ENCODE results near the gene RRP36.

The RRP36 gene

GRCh38 chr6:43009124-43009523 lies 12.3 kb upstream of the RRP36 start:
- peak; percentile 45 for DNase-seq

DNA sequence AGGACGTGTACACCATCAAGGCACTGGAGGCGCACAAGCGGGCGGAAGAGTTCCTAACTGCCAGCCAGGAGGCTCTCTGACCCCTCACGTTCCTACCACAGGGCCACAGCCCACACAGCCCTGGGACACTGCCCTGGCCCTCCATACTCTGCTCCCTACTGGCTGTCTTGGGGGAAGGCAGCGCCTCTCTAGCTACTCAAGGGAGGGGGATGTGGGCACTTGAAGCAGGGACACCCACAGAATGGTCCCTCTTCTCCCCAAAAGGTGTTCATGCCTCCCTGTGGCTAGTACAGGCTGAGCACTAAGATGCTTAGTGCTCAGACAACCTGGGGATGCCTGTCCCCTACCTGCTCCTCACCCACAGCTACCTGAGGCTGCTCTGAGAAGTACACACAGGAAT lies 10.2 kb upstream of the RRP36 start:
- no peak for DNase-seq

GRCh38 chr6:43012364-43012763 lies 9.1 kb upstream of the RRP36 start:
- DNase-seq: no peak

DNA sequence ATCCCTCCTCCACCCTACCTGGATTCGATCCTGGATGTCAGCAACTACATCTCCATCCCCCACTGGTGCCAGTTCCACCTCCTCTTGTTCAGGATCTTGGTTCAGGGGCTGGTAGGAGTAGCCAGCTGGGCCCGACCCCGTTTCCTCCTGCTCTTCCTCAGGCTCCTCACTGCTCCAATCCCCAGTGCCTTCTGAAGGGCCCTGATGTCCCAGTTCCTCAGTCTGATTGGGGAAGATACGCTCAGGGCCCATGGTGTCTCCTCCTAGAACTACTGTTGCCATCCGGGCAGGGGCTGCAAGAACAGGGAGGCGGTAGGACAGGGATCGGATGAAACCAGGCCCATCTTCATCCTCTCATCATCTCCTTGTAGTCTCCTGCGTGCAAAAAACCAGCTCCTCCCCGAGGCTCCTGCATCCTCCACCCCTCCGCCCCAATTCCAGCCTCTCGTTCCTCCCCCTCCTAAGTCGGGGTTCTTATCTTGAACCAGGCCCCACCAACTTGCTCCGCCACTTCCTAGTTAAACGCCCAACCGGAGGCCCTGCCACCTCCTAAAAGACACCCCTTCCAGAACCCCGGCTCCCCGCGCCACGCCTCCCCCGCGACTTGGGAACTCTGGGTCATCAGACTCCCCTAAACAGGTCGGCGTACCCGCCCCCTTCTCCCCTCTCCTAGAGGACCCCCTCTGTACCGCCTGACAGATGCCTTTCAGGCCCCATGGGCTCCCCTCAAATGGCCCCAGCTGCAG lies 8.2 kb upstream of the RRP36 start:
- DNase-seq: no peak

DNA sequence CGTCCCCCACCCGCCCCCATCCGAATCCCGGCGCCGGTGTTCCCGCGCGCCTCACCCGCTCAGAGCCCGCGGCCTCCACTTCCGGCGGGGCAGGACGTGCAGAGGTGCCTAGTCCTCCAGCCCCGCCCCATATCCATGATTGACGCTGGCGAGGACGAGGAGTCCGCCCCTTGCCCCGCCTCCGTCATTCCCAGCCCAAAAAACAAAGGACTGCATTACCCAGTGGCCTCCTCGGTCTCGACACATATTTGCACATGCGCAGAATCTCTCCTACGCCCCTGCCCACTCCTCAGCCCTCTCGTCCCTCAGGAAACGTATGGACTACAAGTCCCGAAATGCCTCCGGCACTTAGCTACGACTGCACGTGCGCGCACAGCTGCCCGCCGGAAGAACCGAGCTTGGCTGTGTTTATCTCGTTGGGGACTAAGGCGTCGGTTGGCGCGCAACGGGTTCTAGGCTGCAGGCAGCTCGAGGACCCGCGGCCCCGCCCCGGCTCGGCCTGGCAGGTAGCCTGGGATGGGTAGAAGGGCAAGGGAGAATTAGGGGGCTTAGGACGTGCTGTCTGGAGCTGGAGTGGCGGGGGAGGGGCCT lies 7.5 kb upstream of the RRP36 start, which contains the start of the genes KLHDC3 and MEA1:
Gene KLHDC3, plus strand, starts transcription at position 407 of the 591 bp plus-strand sequence. CDS start 2,944 bp downstream, outside the sequence.
Gene MEA1, minus strand, starts transcription at position 104 of the 591 bp plus-strand sequence. CDS start 133 bp downstream, outside the sequence.
- DNase-seq: peak; percentile 100

DNA sequence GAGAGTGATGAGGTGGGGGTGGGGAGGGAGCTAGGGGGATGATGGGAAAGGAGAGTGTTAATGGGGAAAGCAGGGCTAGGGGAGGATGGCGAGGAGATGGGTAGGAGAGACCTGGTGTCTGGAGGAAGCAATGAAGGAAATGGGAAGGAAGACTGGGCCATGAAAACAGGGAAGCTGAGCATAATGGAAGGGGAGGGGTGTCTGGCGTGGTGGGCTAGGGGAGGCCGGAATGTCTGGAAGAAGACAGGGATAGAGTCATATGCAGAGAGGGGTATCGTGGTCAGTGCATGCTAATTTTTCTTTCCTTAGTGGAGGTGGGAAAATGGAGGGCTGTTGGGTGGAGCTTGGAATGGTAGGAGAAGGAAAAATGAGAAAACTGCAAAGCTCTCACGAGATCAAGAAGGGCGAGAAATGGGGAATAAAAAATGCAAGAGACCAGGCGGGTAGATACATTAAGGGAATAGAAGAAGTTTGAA lies 7.0 kb upstream of the RRP36 start:
- DNase-seq: peak; percentile 50

- DNase-seq: no peak
Observed at GRCh38 chr6:43016176-43016942, 5.1 kb upstream of the RRP36 start.

DNA sequence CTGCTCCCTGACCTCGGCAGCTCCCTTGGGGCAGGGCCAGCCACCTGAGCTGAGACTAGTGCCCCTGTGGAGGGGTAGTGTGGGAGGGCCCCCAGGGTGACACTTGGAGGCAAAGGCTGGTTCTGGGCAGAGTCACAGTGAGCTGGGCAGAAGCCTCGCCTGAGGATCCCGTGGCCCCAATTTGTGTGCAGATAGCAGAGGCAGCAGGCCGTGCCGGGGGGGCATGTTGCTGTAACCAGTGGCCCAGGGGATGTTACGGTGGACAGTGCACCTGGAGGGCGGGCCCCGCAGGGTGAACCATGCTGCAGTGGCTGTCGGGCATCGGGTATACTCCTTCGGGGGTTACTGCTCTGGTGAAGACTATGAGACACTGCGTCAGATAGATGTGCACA lies 4.5 kb upstream of the RRP36 start:
- no peak for DNase-seq

GRCh38 chr6:43019152-43019551 lies 2.3 kb upstream of the RRP36 start:
- DNase-seq: no peak

DNA sequence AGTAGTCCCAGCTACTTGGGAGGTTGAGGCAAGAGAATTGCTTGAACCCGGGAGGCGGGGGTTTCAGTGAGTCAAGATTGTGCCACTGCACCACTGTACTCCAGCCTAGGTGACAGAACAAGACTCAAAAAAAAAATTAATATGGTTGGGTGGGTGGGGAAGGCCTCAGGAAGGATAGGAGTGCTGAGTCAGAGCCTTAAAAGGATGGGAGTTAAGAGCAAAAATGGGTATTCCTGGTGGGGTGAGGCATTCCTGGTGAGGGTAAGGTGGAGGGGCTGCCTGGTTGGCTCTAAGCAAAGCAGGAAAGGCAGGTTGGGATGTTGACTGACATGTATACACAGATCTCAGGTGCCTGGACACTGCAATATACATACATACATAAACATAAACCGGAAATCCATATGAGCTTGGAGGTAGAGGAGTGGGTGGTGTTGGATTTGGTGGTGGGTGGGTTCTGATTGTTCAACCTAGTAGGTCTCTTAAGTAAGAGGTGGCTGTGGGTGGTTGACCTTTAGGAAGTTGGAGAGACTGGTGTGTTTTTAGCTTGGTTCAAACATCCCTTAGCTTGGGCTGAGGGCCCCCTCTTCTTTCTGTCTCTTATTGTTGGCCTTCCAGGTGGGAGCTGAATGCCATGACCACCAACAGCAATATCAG lies 1.2 kb upstream of the RRP36 start:
- no peak for DNase-seq

DNA sequence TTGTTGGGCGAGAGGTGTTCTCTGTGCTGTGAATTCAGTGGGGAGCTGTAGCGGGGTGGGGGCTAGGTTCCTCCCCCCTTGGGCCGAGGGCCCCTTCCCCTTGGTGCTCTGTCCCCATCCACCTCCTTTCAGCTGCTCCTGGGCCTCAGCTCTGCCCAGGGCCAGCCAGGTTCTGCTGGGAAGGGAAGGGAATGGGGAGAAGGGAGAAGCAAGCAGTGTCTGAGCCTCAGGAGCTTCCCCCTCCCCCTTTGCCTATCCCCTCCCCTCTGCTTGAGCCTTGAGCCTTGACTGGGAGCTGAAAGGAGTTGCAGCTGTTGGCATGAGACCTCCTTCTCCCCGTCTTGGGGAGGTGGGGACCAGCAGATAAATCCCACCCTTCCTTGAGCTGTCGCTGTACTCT lies 576 bp upstream of the RRP36 start:
- DNase-seq: peak; percentile 61

GRCh38 chr6:43024436-43024835 lies 3.0 kb downstream of the RRP36 start:
- no peak for DNase-seq

DNA sequence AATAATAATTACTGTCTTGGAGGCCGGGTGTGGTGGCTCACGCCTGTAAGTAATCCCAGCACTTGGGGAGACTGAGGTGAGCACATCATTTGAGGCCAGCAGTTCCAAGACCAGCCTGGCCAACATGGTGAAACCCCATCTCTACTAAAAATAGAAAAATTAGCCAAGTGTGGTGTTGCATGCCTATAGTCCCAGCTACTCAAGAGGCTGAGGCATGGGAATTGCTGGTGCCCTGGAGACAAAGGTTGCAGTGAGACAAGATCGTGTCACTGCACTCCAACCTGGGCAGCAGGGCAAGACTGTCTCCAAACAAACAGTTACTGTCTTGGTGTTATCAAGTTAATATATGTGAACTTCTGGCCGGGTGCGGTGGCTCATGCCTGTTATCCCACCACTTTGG lies 4.9 kb downstream of the RRP36 start:
- no peak for DNase-seq

GRCh38 chr6:43029120-43029519 lies 7.7 kb downstream of the RRP36 start:
- DNase-seq: no peak

DNA sequence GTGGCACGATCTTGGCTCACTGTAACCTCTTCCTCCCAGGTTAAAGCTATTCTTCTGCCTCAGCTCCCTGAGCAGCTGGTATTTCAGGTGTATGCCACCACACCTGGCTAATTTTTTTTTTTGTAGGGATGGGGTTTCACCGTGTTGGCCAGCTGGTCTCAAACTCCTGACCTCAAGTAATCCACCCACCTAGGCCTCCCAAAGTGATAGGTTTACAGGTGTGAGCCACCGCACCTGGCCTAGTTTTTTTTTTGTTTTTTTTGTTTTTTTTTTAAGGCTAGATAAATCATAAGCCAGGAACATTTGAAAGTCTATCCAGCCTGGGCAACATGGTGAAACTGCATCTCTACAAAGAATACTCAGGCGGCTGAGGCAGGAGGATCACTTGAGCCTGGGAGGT lies 10.9 kb downstream of the RRP36 start:
- peak; percentile 14 for DNase-seq

- DNase-seq: no peak
Observed at GRCh38 chr6:43033496-43034189, 12.2 kb downstream of the RRP36 start.

DNA sequence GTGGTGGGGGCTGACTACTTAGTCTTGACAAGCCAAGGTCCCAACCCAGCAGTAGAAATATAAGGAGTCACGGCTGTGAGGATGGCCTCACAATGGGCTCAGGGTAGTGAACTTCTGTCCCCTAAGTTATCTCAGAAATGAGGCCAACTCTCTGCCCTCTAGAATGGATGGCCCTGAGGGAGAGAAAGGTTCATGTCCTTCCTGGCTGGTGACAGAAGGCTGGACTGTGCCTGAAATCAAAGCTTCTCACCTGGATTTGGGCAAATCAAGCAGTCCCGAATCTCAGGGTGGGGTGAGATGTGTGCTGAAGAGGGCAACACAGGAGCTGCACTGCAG lies 12.7 kb downstream of the RRP36 start:
- no peak for DNase-seq

DNA sequence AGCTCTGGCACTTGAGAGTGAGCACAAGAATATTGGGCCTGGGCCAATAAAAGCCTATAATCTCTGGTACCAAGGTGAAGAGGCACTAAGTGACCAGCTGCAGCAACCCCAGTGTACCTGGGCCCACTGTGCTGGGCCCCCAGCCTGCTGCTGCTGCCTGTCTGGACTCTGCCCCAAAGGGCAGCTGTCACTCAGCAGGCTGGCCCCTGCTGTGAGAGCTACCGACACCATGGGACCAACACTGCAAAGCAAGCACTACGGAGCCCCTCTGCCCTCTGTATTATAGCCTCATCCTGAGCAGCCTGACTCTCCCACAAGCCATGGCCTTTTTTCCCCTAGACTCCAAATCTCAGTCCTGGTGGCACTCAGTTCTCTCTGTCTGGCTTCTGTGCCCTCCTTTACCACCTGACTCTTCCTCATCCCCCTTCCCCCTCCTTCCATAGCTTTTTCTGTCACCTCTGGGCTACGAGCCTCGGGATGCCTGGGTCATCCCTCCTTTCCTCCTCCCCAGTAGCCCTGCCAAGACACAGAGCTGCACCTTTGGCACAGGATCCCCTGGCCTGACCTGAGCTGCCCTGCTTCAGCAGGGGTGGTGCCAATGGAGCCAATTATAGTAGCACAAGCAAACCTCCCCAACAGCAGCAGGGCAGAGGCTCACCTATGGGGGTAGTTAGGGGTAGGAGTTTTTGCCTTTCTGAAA lies 14.2 kb downstream of the RRP36 start:
- DNase-seq: no peak

DNA sequence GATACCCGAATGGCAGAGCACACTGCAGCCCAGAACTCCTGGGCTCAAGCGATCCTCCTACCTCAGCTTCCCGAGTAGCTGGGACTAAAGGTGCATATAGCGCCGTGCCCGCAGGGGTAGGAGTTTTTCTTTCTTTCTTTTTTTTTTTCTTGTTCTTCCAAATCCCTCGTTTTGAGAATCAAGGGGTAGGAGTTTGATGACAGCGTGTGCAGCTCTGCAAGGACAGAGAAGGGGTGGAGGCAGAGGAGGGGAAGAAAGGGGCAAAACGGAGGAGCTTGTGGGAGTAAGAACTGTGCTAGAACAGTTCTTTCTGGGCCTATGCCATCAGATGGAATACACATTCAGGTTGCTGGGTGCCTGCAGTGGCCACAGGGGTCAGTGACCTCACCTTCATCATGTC lies 15.3 kb downstream of the RRP36 start:
- no peak for DNase-seq

GRCh38 chr6:43037197-43037596 lies 15.8 kb downstream of the RRP36 start:
- no peak for DNase-seq

- no peak for DNase-seq
Observed at GRCh38 chr6:43037706-43038105, 16.3 kb downstream of the RRP36 start.

DNA sequence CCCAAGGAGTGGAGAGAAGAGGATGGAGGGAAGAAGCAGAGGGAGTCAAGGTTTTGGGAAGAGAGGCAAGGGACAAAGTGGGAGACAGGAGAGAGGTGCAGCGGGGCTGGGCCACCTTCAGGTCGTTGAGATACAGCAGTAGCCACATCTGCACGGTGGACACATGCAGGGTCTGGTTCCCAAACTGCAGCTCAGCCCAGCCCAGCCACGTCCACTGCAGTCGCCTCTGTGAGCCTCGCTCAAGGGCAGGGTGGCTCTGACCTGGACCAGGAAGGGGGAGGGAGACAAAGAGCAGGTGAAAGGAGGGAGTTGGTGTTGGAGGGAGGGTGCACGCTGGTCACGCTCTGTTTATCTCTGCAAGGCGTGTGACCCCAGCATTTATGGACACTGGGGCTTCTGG lies 17.3 kb downstream of the RRP36 start:
- no peak for DNase-seq

All from NCI-H2171 treated with DMSO at 0.1 percent for 48 hours (cell line).